Neural cell (in vitro differentiated cells): ENCODE measurements around the gene EXOC3L2. TPM values are rescaled to one million over a fixed set of nuclear protein-coding genes. Genes with fewer than 3 reads are reported as not detected.

Experiments
- H2AFZ ChIP-seq: fragments of 200-600, 300-800 bp; sonication (generic), shearing (Covaris generic); 2 replicates; pipeline ENCODE4 v1.6.0; 2014; ENCODE audit warnings: low read depth, mild to moderate bottlenecking, antibody characterized with exemption, low read length, moderate library complexity
- H3F3A ChIP-seq: fragments of 200-600 bp; shearing (Covaris generic); 2 replicates; pipeline ENCODE4 v1.6.1; 2016; ENCODE audit warnings: mild to moderate bottlenecking, moderate library complexity, mixed read lengths, antibody characterized with exemption, low read length; ENCODE audit not compliant: insufficient read depth, poor library complexity, severe bottlenecking
- H3K27ac ChIP-seq: fragments of 200-600, 300-800 bp; sonication (generic), shearing (Covaris generic); 2 replicates; pipeline ENCODE4 v1.5.1; 2014; ENCODE audit warnings: mild to moderate bottlenecking, low read length, moderate library complexity
- H3K27me3 ChIP-seq: fragments of 300-800, 200-600 bp; sonication (generic), shearing (Covaris generic); 2 replicates; pipeline ENCODE4 v1.6.0; 2014; ENCODE audit warnings: mild to moderate bottlenecking, low read depth, low read length, moderate library complexity; ENCODE audit not compliant: insufficient read depth
- H3K36me3 ChIP-seq: fragments of 300-800, 200-600 bp; sonication (generic), shearing (Covaris generic); 2 replicates; pipeline ENCODE4 v1.5.1; 2014; ENCODE audit warnings: mild to moderate bottlenecking, antibody characterized with exemption, low read length, moderate library complexity; ENCODE audit not compliant: insufficient read depth
- H3K4me2 ChIP-seq: fragments of 300-800, 200-600 bp; sonication (generic), shearing (Covaris generic); 2 replicates; pipeline ENCODE4 v1.6.0; 2014; ENCODE audit warnings: mild to moderate bottlenecking, low read length
- H3K4me3 ChIP-seq: fragments of 300-800, 200-600 bp; sonication (generic), shearing (Covaris generic); 2 replicates; pipeline ENCODE4 v1.5.1; 2014; ENCODE audit warnings: mild to moderate bottlenecking, low read length, moderate library complexity
- H3K79me2 ChIP-seq: fragments of 200-600 bp; shearing (Covaris generic); replicated peaks from 2 replicates; pipeline ENCODE4 v1.6.0; 2014; ENCODE audit warnings: mild to moderate bottlenecking, low read length, moderate library complexity; ENCODE audit not compliant: insufficient read depth
- H3K9ac ChIP-seq: fragments of 300-800, 200-600 bp; sonication (generic), shearing (Covaris generic); 2 replicates; pipeline ENCODE4 v1.6.1; 2016; ENCODE audit warnings: mild to moderate bottlenecking, low read length, mixed read lengths
- H3K9me2 ChIP-seq: fragments of 200-600 bp; shearing (Covaris generic); 2 replicates; pipeline ENCODE4 v1.6.1; 2016; ENCODE audit warnings: mild to moderate bottlenecking, low read length, mixed read lengths; ENCODE audit not compliant: insufficient read depth
- H3K9me3 ChIP-seq: fragments of 200-600, 300-800 bp; sonication (generic), shearing (Covaris generic); 2 replicates; pipeline ENCODE4 v1.6.1; 2016; ENCODE audit warnings: mild to moderate bottlenecking, mixed run types, low read length, moderate library complexity, mixed read lengths
- H4K20me1 ChIP-seq: fragments of 200-600 bp; shearing (Covaris generic); 2 replicates; pipeline ENCODE4 v1.6.1; 2016; ENCODE audit warnings: mild to moderate bottlenecking, mixed run types; ENCODE audit not compliant: insufficient read depth
- CTCF ChIP-seq: fragments of 450-650 bp; IDR thresholded peaks from 2 replicates; pipeline ENCODE4 v1.5.1; 2014; ENCODE audit warnings: antibody characterized with exemption, mild to moderate bottlenecking, moderate library complexity; ENCODE audit not compliant: poor library complexity, severe bottlenecking
- EP300 ChIP-seq: fragments of 450-650 bp; conservative IDR thresholded peaks from 2 replicates; pipeline ENCODE4 v1.6.1; 2014; ENCODE audit warnings: antibody characterized with exemption, mild to moderate bottlenecking, moderate library complexity; ENCODE audit not compliant: poor library complexity, severe bottlenecking
- EZH2 ChIP-seq: fragments of 200-600, 300-800 bp; shearing (Covaris generic), sonication (generic); IDR thresholded peaks from 2 replicates; pipeline ENCODE4 v1.6.1; 2014; ENCODE audit warnings: antibody characterized with exemption, low read length, borderline replicate concordance, mild to moderate bottlenecking; ENCODE audit not compliant: insufficient read depth, poor library complexity, severe bottlenecking
- MXI1 ChIP-seq: fragments of 450-650 bp; conservative IDR thresholded peaks from 2 replicates; pipeline ENCODE4 v1.6.1; 2014; ENCODE audit warnings: antibody characterized with exemption, mild to moderate bottlenecking; ENCODE audit not compliant: poor library complexity, severe bottlenecking
- POLR2AphosphoS5 ChIP-seq: IDR thresholded peaks from 2 replicates; pipeline ENCODE4 v1.6.1; 2012
- RAD21 ChIP-seq: fragments of 450-650 bp; conservative IDR thresholded peaks from 2 replicates; pipeline ENCODE4 v1.6.1; 2014; ENCODE audit warnings: antibody characterized with exemption, mild to moderate bottlenecking, moderate library complexity
- REST ChIP-seq: IDR thresholded peaks from 2 replicates; pipeline ENCODE4 v1.6.1; 2012; ENCODE audit warnings: borderline replicate concordance
- SMC3 ChIP-seq: fragments of 450-650 bp; conservative IDR thresholded peaks from 2 replicates; pipeline ENCODE4 v1.6.1; 2014; ENCODE audit warnings: antibody characterized with exemption, mild to moderate bottlenecking, moderate library complexity; ENCODE audit not compliant: poor library complexity
- TAF1 ChIP-seq: IDR thresholded peaks from 2 replicates; pipeline ENCODE4 v1.6.1; 2012; ENCODE audit warnings: low read depth
- polyA plus RNA-seq: library from polyadenylated mRNA; depleted of rRNA; stranded (reverse); fragments of >200 nt; gene quantifications from 2 replicates; pipeline ENCODE4 v1.2.3, GENCODE V29; 2014

Gene EXOC3L2
- polyA plus RNA-seq, 1 donor from 2014 or later, result not detected

- Histone ChIP-seq H3K9me3 (no peaks in the 10 kb centered on the region), H3K27me3 (no peaks in the 10 kb centered on the region), H3K27ac (no peak overlapping the region), H3K36me3 (no peaks in the 10 kb centered on the region), H3K9ac (no peak overlapping the region), H3F3A (no peaks in the 10 kb centered on the region), H3K9me2 (no peaks in the 10 kb centered on the region), H3K4me3 (no peak overlapping the region), H4K20me1 (no peaks in the 10 kb centered on the region), H3K79me2 (no peaks in the 10 kb centered on the region), H2AFZ (no peak overlapping the region), H3K4me2 (no peak overlapping the region)
- TF ChIP-seq EP300, result no peak
- TF ChIP-seq TAF1, result no peak
- no peak for TF ChIP-seq CTCF
- TF ChIP-seq SMC3, result no peak
- TF ChIP-seq EZH2, result no peak
These were observed 76.3 kb downstream of the EXOC3L2 start for GRCh38 chr19:45168767-45169351.

- H4K20me1 ChIP-seq, result no peaks in the 10 kb centered on the region
- no peaks in the 10 kb centered on the region for H3F3A ChIP-seq
- H3K36me3 ChIP-seq, result no peaks in the 10 kb centered on the region
- H3K79me2 ChIP-seq, result no peaks in the 10 kb centered on the region
- no peak overlapping the region for H3K4me3 ChIP-seq
- H3K9me2 ChIP-seq, result no peaks in the 10 kb centered on the region
- no peaks in the 10 kb centered on the region for H3K27me3 ChIP-seq
- no peak overlapping the region for H3K4me2 ChIP-seq
- H3K9me3 ChIP-seq, result no peaks in the 10 kb centered on the region
- H3K9ac ChIP-seq, result no peak overlapping the region
- no peak overlapping the region for H2AFZ ChIP-seq
- TF ChIP-seq EP300, result no peak
- no peak for TF ChIP-seq CTCF
- no peak for TF ChIP-seq REST
- TF ChIP-seq EZH2, result no peak
- no peak for TF ChIP-seq SMC3
- TF ChIP-seq POLR2AphosphoS5, result no peak
- no peak for TF ChIP-seq TAF1
- no peak for TF ChIP-seq RAD21
- TF ChIP-seq MXI1, result no peak
- H3K27ac ChIP-seq, result no peak overlapping the region
These were observed 78.4 kb downstream of the EXOC3L2 start for GRCh38 chr19:45166723-45167252.
